HCT116 (cell line): ENCODE measurements around the gene ZNF423. TPM values are rescaled to one million over a fixed set of nuclear protein-coding genes. Genes with fewer than 3 reads are reported as not detected.

Experiments
- ATAC-seq: fragments of 200-7000 bp; cut with Tn5 transposase; 2 replicates; pipeline ENCODE4 v1.9.1; 2020; ENCODE audit warnings: mild to moderate bottlenecking, moderate library complexity
- BruUV-seq: library from RNA; stranded (reverse); fragments of 400-500 nt; replicated peaks from 2 replicates; lab custom pipeline; 2021; lab: Mats Ljungman, UMichigan
- CTCF ChIA-PET: fragments of 300-600 bp; sonication (Branson Sonifier 250); formaldehyde crosslinking; loops from one replicate; lab custom pipeline; 2021; ENCODE audit warnings: antibody characterized with exemption; lab: Charles Lee
- POLR2A ChIA-PET: fragments of 300-600, 350-600 bp; sonication (Branson Sonifier 250); formaldehyde crosslinking; loops from one replicate; lab custom pipeline; 2021; ENCODE audit warnings: antibody characterized with exemption; lab: Charles Lee
- RAD21 ChIA-PET, 2 experiments: fragments of 300-600 bp; sonication (Branson Sonifier 250); formaldehyde crosslinking; loops; one replicate each; lab custom pipeline; 2023; ENCODE audit warnings: low total read pairs in 2 of 2; ENCODE audit not compliant: uncharacterized antibody in 2 of 2, unreplicated experiment in 2 of 2, low non-redundant PET in 1 of 2; lab: Charles Lee
- DNase-seq: peaks from one replicate; pipeline ENCODE4 v3.0.0-alpha.2; 2010; ENCODE audit warnings: low read depth, low spot score
- H2AFZ ChIP-seq: fragments of 200-600 bp; shearing (Covaris generic), sonication (generic); 2 replicates; pipeline ENCODE4 v1.6.1; 2017; ENCODE audit warnings: low read depth, mixed run types, mixed read lengths, antibody characterized with exemption, low read length; ENCODE audit not compliant: poor library complexity, severe bottlenecking
- H3K27ac ChIP-seq: 2 replicates; pipeline ENCODE4 v1.5.1; 2012; ENCODE audit warnings: low read depth, low read length
- H3K27me3 ChIP-seq: fragments of 200-600 bp; sonication (generic); 2 replicates; pipeline ENCODE4 v1.6.1; 2016; ENCODE audit warnings: mixed run types, low read length, mixed read lengths; ENCODE audit not compliant: insufficient read depth
- H3K36me3 ChIP-seq, 2 experiments: fragments of 200-500 bp in 1 of 2; fragments of 200-600 bp in 1 of 2; sonication (Bioruptor generic) in 1 of 2; sonication (generic) in 1 of 2; 2 replicates each; pipeline versions ENCODE4 v1.5.1 to v1.6.1; 2014 to 2016; ENCODE audit warnings: low read length in 2 of 2, inconsistent platforms in 1 of 2, mixed read lengths in 1 of 2, mixed run types in 1 of 2; ENCODE audit not compliant: insufficient read depth in 2 of 2, control insufficient read depth in 1 of 2
- H3K4me1 ChIP-seq, 2 experiments: fragments of 200-600 bp in 1 of 2; sonication (generic) in 1 of 2; 2 replicates each; pipeline versions ENCODE4 v1.5.1 to v1.6.1; 2012 to 2017; ENCODE audit warnings: low read length in 2 of 2, inconsistent platforms in 1 of 2, mild to moderate bottlenecking in 1 of 2, mixed read lengths in 1 of 2, mixed run types in 1 of 2, moderate library complexity in 1 of 2; ENCODE audit not compliant: insufficient read depth in 2 of 2, control insufficient read depth in 1 of 2
- H3K4me2 ChIP-seq: fragments of 200-600 bp; sonication (generic); 2 replicates; pipeline ENCODE4 v1.6.1; 2017; ENCODE audit warnings: mixed run types, low read length, mixed read lengths
- H3K4me3 ChIP-seq, 2 experiments: fragments of 200-600 bp in 1 of 2; sonication (generic) in 1 of 2; replicated peaks in 1 of 2; 2 replicates each; pipeline ENCODE4 v1.5.1; 2011 to 2016; ENCODE audit warnings: low read length in 2 of 2, control low read depth in 1 of 2, low read depth in 1 of 2, mild to moderate bottlenecking in 1 of 2, mixed read lengths in 1 of 2, mixed run types in 1 of 2
- H3K79me2 ChIP-seq: fragments of 200-600 bp; sonication (generic); 2 replicates; pipeline ENCODE4 v1.6.1; 2017; ENCODE audit warnings: mild to moderate bottlenecking, mixed run types, low read length, moderate library complexity, mixed read lengths; ENCODE audit not compliant: insufficient read depth
- H3K9ac ChIP-seq: fragments of 200-600 bp; sonication (generic); 2 replicates; pipeline ENCODE4 v1.6.1; 2016; ENCODE audit warnings: low read length, mixed read lengths
- H3K9me2 ChIP-seq: fragments of 200-600 bp; sonication (generic), shearing (Covaris generic); 2 replicates; pipeline ENCODE4 v1.6.1; 2017; ENCODE audit warnings: mixed run types, mild to moderate bottlenecking, moderate library complexity; ENCODE audit not compliant: insufficient read depth
- H3K9me3 ChIP-seq, 2 experiments: fragments of 200-500 bp in 1 of 2; fragments of 200-600 bp in 1 of 2; sonication (Bioruptor generic) in 1 of 2; sonication (generic) in 1 of 2; 2 replicates each; pipeline ENCODE4 v1.6.1; 2014 to 2017; ENCODE audit warnings: low read length in 2 of 2, mixed read lengths in 2 of 2, inconsistent platforms in 1 of 2, low read depth in 1 of 2, mild to moderate bottlenecking in 1 of 2, mixed run types in 1 of 2, moderate library complexity in 1 of 2; ENCODE audit not compliant: control insufficient read depth in 1 of 2, insufficient read depth in 1 of 2
- H4K20me1 ChIP-seq: fragments of 200-600 bp; sonication (generic), shearing (Covaris generic); 2 replicates; pipeline ENCODE4 v1.6.1; 2017; ENCODE audit warnings: mixed run types, mild to moderate bottlenecking, moderate library complexity; ENCODE audit not compliant: insufficient read depth
- CBX3 ChIP-seq: IDR thresholded peaks from 2 replicates; pipeline ENCODE4 v1.6.1; 2012; ENCODE audit warnings: low read depth
- EGR1 ChIP-seq: IDR thresholded peaks from 2 replicates; pipeline ENCODE4 v1.6.1; 2012; ENCODE audit warnings: low read depth
- EZH2phosphoT487 ChIP-seq: fragments of 200-600 bp; IDR thresholded peaks from 2 replicates; pipeline ENCODE4 v1.6.1; 2018; ENCODE audit warnings: antibody characterized with exemption, borderline replicate concordance
- JUND ChIP-seq: IDR thresholded peaks from 2 replicates; pipeline ENCODE4 v1.6.1; 2012
- POLR2A ChIP-seq: IDR thresholded peaks from 2 replicates; pipeline ENCODE4 v1.7.0; 2011; ENCODE audit warnings: borderline replicate concordance; ENCODE audit not compliant: insufficient read depth, insufficient read length; ENCODE audit errors: extremely low read depth
- SIN3A ChIP-seq: IDR thresholded peaks from 2 replicates; pipeline ENCODE4 v1.6.1; 2012; ENCODE audit warnings: low read depth
- TCF7L2 ChIP-seq: IDR thresholded peaks from 2 replicates; pipeline ENCODE4 v1.7.0; 2011; ENCODE audit warnings: borderline replicate concordance, inconsistent platforms; ENCODE audit not compliant: insufficient read depth, insufficient read length; ENCODE audit errors: extremely low read depth
- ZFX ChIP-seq: fragments of 450-650 bp; IDR thresholded peaks from 2 replicates; pipeline ENCODE4 v1.6.1; 2017
- intact Hi-C: fragments of 100-400 bp; cut with micrococcal nuclease; formaldehyde crosslinking; loops from 2 replicates; pipeline ENCODE4 v1.10.0; 2022
- total RNA-seq: library from RNA; stranded (reverse); gene quantifications from one replicate; pipeline ENCODE4 v1.2.1, GENCODE V29; 2021; ENCODE audit not compliant: unreplicated experiment
- TF ChIP-seq, protein P1 (sequence below): IDR thresholded peaks from 2 replicates; pipeline ENCODE4 v1.6.1; 2012
- TF ChIP-seq, protein P2 (sequence below): IDR thresholded peaks from 2 replicates; pipeline ENCODE4 v1.6.1; 2011; ENCODE audit warnings: mild to moderate bottlenecking, low read length, moderate library complexity; ENCODE audit not compliant: insufficient replicate concordance; ENCODE audit errors: extremely low read depth

The ZNF423 gene
- total RNA-seq, 1 experiment from 2014 or later = 0.22 TPM

DNA sequence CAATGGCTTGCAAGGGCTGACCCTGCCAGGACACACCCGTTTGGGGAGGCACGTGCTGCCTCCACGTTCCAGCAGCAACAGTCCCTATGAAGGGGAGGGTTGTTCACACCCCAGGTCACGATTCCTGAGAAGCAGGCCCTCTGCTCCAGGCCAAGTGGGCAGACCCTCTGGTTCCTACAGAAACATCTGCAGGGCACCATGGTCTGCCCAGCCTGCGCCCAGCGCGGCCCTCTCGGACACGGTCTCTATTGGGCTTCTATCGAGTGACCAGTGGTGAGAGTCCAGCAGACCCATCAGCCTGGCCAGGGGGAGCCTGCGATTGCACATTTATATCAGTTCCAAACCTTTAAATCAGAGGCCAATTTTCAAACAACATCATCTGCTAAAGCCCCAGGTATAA lies 128.3 kb downstream of the ZNF423 start:
- no peaks in the 10 kb centered on the region for H3K4me1 ChIP-seq
- TF ChIP-seq SIN3A (no peak), ZFX (no peak), EZH2phosphoT487 (no peak), TCF7L2 (no peak), CBX3 (no peak), EGR1 (no peak)
- TF ChIP-seq, protein P1, sequence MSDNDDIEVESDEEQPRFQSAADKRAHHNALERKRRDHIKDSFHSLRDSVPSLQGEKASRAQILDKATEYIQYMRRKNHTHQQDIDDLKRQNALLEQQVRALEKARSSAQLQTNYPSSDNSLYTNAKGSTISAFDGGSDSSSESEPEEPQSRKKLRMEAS = no peak
- intact Hi-C loops = no loop called here
- H3K27me3 ChIP-seq = no peaks in the 10 kb centered on the region
- H3K4me3 ChIP-seq = no peak overlapping the region
- no peak overlapping the region for H2AFZ ChIP-seq
- no peak overlapping the region for H3K4me2 ChIP-seq
- no peaks in the 10 kb centered on the region for H3K36me3 ChIP-seq
- ChIA-PET POLR2A (no interaction called here), CTCF (no interaction called here), RAD21 (no interaction called here)
- BruUV-seq = no TSS peak
- no peaks in the 10 kb centered on the region for H3K79me2 ChIP-seq
- no peaks in the 10 kb centered on the region for H4K20me1 ChIP-seq
- no peak for DNase-seq
- no peaks in the 10 kb centered on the region for H3K9me2 ChIP-seq
- H3K27ac ChIP-seq = no peak overlapping the region
- no peak overlapping the region for H3K9ac ChIP-seq
- H3K9me3 ChIP-seq = peaks cover 0 to 6% of the 10 kb centered on the region in 2 experiments; a peak in 1 of 4 replicates
- ATAC-seq = no peak

DNA sequence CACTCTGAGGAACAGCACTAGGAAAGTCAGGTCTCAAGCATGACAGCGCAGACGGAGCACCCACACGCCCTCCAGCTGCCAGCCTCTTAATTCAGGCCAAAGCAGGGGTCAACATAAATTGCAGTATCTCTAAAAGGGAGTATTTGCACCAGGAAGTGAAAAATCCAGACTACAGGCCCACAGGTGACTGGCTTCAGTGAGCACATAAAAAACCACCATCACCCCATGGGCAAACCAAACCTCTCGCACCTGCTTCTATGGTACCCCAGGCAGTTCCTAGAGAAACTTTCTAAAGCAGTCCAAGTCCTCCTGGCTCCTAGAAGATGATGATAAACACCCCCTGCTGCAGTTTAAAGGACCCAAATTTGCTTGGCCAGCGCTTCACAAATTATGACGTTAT lies 129.8 kb downstream of the ZNF423 start:
- Histone ChIP-seq H4K20me1 (no peaks in the 10 kb centered on the region), H2AFZ (no peak overlapping the region), H3K9me2 (no peaks in the 10 kb centered on the region), H3K9me3 (peaks cover 0 to 6% of the 10 kb centered on the region in 2 experiments; a peak in 1 of 4 replicates), H3K36me3 (no peaks in the 10 kb centered on the region), H3K4me1 (no peaks in the 10 kb centered on the region), H3K4me3 (no peak overlapping the region), H3K79me2 (no peaks in the 10 kb centered on the region), H3K9ac (no peak overlapping the region), H3K4me2 (no peak overlapping the region)
- intact Hi-C loops = no loop called here
- DNase-seq = no peak
- ChIA-PET RAD21 (no interaction called here), POLR2A (interaction anchor here (0.6 kb wide), 1 partner anchor 1648 kb away, joined by 3 read pairs; no protein-coding TSS in a partner anchor), CTCF (no interaction called here)
- no TSS peak for BruUV-seq
- no peak for TF ChIP-seq POLR2A
- TF ChIP-seq, protein P2, sequence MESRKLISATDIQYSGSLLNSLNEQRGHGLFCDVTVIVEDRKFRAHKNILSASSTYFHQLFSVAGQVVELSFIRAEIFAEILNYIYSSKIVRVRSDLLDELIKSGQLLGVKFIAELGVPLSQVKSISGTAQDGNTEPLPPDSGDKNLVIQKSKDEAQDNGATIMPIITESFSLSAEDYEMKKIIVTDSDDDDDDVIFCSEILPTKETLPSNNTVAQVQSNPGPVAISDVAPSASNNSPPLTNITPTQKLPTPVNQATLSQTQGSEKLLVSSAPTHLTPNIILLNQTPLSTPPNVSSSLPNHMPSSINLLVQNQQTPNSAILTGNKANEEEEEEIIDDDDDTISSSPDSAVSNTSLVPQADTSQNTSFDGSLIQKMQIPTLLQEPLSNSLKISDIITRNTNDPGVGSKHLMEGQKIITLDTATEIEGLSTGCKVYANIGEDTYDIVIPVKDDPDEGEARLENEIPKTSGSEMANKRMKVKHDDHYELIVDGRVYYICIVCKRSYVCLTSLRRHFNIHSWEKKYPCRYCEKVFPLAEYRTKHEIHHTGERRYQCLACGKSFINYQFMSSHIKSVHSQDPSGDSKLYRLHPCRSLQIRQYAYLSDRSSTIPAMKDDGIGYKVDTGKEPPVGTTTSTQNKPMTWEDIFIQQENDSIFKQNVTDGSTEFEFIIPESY = no peak
- TF ChIP-seq, protein P1 = no peak
- no peak for TF ChIP-seq JUND
- TF ChIP-seq, all 23 proteins: peak for 0
- H3K27ac ChIP-seq = no peak overlapping the region
- no peaks in the 10 kb centered on the region for H3K27me3 ChIP-seq
- no peak for ATAC-seq
